Measurements from ENCODE around the gene SHISA2.
"Not testable (repeated sequence)": the region's sequence is repeated elsewhere in the genome, so short reads cannot be mapped to it uniquely, and the experiment has no call there.

Gene SHISA2

DNA sequence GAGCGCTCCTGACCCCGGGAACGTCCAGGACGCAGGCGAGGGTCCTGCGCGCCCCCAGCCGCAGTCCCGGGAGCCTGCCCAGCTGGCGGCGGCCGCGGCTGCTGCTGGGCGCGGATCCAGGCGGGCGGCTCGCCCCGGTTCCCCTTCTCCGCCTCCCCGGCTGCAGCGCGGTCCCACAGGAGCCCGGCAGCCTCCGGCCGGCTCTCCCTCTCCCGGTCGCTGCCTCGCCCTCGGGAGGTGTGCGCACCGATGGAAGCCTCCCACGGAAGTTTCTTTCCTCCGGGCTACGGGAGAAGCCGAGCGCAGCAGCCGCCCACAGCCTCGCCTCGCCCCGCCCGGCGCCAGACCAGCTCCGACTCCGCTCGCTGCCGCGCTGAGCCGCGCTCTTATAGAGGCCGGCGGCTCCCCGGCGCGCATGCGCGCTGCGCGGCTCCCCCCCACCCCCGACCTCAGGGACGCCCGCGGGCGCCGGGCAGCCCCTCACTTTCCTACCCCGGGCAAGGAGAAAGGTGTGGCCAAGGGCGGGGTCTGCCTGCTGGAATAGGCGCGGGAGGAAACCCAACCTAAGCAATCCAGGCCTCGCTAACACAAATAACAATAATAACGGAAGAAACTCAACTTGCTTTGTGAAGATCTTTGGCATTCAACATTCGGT is at the start of gene SHISA2:
Gene SHISA2 (minus strand): TSS at position 360 of the 655 bp plus-strand sequence. CDS start 1,041 bp downstream, outside the sequence.
- peak; percentile 6 for DNase-seq (ENCODE audit: low read depth)

DNA sequence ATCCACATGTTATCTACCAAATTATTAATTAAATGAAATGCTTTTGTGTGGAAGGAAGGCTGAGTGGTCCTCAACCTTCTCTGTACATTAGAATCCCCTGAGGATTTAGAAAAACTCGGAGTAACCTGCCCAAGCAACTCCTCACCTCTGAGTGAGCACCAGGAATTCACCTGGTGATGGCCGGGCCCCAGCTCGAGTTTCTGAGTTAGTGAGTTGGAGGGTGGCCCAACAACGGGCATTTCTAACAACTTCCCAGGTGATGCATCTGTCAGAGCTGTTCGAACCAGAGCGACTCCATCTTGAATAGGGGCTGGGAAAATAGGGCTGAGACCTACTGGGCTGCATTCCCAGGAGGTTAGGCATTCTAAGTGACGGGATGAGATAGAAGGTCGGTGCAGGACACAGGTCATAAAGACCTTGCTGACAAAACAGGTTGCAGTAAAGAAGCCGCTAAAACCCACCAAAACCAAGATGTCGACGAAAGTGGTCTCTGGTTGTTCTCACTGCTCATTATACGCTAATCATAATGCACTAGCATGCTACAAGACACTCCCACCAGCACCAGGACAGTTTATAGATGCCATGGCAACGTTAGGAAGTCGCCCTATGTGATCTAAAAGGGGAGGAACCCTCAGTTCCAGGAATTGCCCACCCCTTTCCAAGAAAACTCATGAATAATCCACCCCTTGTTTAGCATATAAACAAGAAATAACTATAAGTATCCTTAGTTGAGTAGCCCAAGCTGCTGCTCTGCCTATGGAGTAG is 44.2 kb upstream of the SHISA2 start:
- DNase-seq (ENCODE audit: low read depth): no peak

DNA sequence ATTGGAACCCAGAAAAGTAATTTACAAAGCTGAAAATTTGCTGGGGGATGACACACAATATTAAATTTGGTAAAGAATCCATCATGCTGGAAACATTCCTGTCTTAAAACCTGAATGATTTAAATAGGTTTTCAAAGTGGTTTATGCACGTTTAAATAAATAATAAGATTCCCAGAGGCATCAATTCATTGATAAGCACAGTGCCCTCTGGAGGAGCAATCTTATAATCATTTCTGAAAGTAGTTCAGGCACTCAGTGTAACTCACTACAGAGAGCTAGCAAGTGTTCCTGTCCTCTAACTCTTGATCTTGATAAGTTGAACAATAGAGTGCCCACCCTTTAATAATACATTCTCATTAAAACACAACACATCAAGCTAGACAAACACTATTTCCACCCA is 43.5 kb upstream of the SHISA2 start:
- no peak for DNase-seq (ENCODE audit: low read depth)

DNA sequence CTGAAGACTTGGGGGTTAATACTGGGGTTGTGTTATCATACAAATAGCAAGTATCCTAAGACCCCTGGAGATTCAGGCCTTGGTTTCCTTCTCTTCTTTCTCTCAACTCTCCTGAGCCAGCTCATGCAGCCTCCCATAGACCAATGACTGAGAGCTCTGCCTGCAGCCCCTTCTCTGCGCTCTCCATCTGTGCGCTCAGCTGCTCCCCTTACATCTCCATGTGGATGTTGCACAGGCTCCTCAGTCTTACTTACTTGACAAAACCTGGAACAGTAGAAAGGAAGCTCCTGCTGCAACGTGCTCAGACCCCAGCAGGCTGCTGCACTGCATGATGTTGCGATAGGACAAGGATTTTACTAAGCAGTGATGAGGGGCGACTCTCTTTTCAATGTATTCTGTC is 25.0 kb upstream of the SHISA2 start:
- not testable (repeated sequence) for DNase-seq (ENCODE audit: low read depth)

DNA sequence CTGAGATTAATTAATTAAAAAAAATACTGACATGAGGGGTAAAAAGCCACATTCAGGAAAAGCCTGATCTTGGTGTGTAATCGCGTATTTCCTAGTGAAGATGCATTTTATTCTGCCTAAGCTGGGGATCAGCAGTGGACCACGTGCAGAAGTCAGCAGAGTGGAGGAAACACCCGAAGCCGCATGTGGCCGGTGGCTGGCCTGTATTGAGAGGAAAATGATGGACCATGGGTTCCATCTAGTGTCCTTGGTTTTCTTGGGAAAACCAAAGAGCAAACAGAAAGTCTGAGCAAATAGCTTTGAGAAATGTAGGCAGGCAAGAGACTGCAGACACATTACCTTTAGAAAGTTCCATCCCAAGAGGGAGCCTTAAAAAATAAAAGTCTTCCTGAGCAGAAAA is 23.7 kb upstream of the SHISA2 start:
- no peak for DNase-seq (ENCODE audit: low read depth)

DNA sequence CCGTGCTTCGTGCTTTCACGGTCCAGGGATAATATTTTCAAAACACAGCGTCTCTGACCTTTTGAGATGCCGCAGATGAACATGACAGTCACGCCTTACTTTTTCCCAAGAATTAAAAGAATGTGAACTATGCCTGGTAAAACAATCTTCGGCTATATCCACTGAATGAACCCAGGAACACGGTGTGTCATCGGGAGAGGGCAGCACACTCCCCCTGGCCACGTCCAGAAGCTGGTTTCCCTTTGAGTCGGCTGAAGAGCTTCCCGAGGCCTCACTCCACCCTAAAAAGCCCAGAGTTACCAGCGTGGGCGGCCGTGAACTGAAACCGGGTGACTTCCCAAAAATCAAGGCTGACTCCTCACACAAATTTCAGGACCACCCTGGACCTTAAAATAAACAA is 22.9 kb upstream of the SHISA2 start:
- DNase-seq (ENCODE audit: low read depth): no peak

DNA sequence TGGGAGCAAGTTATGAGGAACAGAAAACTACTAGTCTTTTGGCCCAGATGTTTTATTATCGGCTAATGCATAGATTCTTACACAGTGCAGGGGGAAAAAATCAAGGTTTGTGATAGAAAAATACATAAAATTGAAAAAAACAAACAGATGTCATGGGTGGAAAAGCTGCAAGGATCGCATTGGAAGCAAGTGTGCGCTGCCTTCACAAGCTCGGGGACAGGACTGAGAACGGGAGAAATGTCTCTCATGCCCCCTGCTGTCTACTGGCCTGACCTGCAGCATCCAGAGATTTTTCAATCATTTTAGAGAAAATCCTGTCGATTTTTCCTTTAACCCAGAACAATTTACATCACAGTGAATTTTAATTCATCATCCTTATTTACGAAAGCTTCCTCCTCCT is 20.5 kb upstream of the SHISA2 start:
- DNase-seq (ENCODE audit: low read depth): not testable (repeated sequence)

DNA sequence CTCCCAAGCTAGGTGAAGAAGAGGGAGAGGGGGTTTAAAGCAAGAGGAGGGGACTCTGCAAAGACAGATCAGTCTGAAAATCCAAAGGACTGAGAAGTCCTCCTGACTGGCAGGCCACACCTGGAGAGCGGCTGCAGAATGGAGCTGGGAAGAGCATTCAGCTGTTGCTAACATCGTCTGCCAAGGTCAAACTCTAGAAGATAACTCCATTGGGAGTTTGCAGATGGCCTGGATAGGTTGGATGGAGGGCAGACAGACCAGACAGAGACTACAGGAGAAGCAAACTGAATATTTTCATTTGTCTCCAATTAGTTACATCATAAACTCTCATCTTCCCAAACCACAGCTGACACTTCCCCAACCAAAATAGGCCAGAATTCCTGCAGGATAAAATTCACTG is 19.9 kb upstream of the SHISA2 start:
- no peak for DNase-seq (ENCODE audit: low read depth)

DNA sequence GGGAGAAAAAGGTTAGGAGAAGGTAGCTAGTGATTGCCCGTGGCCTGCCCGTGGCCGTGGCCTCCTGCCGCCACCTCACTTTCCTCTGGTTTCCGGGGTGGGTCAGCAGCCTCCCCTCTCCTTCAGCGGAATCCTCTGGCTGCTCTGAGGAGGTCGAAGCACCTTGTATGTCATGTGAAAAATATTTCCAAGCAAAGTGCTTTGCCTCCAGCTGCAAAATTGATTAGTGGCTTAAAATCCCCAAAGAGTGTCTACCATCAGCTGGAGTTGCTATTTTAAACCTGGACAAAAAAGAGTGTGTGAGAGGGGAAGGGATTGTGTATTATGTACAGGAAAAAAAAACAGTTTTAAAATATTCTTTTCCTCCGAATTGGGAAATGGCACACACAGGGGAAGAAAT is 17.8 kb upstream of the SHISA2 start:
- DNase-seq (ENCODE audit: low read depth): not testable (repeated sequence)

DNA sequence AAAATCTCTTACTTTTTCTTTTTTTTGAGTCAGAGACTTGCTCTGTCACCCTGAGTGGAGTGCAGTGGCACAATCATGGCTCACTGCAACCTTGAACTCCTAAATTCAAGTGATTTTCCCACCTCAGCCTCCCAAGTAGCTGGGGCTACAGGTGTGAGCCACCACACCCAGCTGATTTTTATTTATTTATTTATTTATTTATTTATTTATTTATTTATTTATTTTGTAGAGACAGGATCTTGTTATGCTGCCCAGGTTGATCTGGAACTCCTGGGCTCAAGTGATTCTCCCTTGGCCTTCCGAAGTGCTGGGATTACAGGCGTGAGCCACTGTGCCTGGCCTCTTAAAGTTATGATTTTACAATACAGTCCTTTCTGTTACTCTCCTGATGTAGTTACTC is 16.6 kb upstream of the SHISA2 start:
- DNase-seq (ENCODE audit: low read depth): not testable (repeated sequence)

DNA sequence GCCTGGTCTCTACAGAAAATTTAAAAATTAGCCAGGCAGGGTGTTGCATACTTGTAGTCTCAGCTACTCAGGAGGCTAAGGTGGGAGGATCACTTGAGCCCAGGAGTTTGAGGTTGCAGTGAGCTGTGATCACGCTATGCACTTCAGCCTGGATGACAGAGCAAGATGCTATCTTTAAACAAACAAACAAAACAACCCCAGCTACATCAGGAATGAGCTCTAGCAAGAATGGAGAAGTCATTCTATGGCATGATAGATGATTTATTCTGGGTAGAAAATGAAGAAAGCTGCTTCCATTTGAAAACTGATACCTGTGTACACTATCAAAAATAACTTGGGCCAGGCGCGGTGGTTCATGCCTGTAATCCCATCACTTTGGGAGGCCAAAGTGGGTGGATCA is 15.8 kb upstream of the SHISA2 start:
- DNase-seq (ENCODE audit: low read depth): no peak

DNA sequence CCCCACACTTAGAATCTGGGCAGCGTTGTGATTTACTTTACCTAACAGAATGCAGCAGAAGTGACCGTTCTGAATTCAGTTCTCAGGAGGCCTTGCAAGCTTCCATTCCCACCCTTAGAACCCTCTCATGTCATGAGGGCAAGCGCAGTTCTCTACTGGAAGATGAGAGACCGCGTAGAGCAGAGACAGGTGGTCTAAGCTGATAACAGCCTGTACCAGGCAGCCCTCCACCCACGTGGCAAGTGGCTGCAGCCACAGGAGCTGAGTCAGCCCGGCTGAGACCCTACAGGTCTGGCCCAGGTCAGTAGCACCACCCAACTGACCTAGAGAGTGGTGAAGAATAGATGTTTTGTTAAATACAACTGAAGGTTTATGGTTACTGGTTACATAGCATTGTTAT is 14.7 kb upstream of the SHISA2 start:
- not testable (repeated sequence) for DNase-seq (ENCODE audit: low read depth)

DNA sequence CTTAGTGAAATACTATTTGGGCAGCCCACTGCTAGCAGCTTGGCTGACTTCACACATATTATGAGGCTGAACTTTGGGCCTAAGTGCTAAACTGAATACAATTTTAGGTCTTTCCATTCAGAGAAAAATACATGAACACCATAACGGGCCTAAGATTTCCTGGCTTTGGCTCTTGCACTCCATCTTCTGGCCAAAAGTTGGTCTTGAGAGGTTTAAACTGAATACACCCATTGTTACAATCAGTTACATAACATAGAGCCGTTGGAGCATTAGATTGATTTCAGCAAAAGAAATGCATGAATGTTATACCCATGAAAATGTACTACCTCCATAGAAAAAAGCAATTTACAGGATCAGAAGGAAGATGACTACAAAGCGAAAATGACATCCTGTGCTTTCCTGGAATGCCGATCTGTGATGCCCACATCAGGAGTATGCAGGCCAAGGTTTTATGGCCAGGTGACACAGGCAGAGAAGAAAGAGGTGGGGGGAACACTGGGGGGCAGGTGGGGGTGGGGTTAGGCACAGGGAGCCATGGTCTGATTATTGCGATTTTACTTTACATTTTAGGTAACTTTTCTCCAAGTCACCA is 11.1 kb upstream of the SHISA2 start:
- peak; percentile 42 for DNase-seq (ENCODE audit: low read depth)

DNA sequence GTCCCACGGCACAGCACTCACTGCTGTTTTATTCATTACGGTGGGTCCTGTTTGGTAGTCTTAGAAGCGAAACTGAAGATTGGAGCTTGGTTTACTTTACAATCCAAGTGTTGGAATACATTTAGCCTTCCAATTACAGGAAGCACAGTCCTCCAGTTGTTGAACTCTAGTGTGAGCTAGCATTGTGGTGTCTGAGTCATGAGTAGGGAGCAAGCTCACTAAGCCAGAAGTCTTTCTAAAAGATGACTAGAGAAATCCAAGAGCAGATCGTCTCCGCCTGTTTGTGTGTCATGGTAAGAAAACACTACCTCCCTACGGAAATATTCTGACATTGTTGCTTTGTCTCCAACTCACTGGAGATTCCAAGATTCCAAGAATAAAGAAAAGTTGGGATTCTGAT is 10.1 kb upstream of the SHISA2 start:
- DNase-seq (ENCODE audit: low read depth): peak; percentile 30

DNA sequence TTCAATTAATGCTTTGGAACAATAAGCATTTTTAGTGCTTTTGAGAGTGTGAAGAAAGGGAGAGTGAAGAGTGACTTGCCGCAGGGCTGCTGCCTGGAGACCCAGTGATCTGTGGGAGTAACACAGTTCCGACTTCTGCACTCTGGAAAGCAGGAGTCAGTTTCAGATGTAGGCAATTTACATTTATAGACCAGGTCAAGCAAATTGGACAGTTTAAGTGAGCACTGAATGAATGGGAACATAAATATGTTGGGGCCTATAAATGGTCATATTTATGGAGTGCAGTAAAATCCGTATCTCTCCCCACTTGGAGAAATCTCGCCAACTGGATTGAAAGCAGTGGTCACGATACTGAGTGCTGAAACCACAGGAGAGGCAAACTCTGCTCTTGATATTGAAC is 9.4 kb upstream of the SHISA2 start:
- DNase-seq (ENCODE audit: low read depth): no peak

DNA sequence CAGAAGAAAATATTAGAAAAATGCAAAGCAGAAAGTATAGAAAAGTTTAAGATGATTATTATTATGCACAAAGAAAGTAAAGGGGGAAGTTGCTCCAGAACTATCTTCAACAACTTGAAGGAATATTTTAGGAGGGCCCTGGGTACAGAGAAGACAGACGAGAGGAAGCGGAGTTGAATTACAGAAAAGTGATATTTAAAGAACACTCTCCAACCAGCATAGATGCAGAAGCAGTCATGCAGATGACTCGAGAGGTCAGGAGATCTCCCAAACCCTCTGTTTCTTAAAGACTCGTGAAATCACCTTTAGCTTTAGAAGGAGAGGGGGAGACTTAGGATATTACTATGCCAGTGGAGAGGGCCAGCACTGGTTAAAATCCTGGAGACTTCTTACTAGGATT is 8.5 kb upstream of the SHISA2 start:
- no peak for DNase-seq (ENCODE audit: low read depth)

DNA sequence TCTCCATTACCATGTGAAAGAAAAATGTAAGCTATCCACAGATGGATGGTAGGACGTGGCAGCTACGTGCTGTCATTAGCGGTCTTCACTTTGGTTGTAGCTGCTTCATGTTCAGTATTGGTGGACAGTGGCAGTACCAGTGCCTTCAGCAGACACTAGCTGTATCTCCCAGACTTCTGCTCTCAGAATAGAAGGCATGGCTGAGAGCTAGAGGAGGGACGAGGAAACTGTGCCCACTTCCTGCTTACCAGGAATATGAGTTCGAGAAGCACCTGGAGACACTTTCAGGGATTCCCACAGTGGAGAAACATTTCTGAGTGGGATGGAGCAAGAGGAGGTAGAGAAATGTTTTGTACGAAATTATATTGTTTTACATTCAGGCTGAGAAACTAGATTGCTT is 6.9 kb upstream of the SHISA2 start:
- no peak for DNase-seq (ENCODE audit: low read depth)

DNA sequence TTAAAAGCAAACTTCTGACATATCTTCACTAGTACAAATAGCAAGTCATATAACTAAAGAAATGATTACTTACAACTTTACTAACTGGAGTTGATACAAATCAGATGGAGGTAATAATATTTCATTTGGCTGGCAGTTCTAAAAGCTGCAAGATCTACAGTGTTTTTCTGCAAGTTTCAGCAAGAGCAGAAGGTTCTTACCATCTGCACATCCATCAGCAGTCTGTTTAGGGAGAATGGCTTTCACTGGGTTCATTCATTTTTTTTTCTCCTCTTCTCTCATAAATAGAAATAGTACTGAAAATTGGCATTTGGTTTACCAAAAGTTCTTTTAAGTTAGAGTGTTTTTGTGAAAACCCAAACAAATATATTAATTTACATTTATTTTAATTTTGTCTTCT is 3.1 kb upstream of the SHISA2 start:
- DNase-seq (ENCODE audit: low read depth): no peak

DNA sequence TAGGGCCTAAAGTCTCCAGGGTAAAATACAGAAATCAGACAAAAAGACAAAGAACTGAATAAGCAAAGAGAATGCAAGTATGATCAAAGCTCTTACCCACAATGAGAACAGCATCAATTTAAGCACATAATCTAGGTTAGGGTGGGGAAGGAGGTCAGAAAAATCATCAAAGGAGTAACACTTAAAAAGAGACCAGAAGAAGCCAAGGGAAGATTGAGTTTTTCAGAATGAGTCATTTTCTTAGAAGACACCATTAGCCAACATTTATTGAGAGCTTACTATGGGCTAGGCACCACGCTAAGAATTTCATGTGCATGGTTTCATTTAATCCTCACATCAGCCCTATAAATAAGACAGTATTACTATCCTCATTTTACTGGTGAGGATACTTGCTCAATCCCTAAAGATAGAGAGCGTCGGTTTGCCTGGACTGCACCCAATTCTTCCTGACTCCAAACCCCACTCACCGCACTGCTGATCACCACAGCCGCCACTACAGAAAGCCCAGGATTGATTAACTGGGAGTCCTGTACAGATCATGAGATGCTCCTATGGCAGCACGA is 1.7 kb upstream of the SHISA2 start:
- DNase-seq (ENCODE audit: low read depth): no peak

DNA sequence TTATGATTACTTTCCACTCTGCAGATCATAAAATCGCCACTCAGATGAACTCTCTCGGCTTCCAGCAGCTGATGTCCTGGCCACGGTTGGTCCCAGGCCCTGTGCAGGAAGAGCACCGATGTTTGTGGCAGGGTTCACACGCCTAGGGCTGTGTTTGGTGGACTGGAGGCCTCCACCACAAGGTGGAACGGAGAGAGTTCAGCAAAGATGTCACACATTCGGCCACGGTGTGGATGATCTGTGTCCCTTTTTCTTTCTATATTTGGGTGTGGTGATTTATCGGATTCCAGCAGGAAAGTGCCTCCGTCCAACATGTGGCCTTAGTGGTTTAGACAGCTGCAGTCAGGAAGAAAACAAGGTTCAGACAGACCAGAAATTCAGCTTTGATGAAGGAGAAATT is 521 bp upstream of the SHISA2 start:
- DNase-seq (ENCODE audit: low read depth): no peak

DNA sequence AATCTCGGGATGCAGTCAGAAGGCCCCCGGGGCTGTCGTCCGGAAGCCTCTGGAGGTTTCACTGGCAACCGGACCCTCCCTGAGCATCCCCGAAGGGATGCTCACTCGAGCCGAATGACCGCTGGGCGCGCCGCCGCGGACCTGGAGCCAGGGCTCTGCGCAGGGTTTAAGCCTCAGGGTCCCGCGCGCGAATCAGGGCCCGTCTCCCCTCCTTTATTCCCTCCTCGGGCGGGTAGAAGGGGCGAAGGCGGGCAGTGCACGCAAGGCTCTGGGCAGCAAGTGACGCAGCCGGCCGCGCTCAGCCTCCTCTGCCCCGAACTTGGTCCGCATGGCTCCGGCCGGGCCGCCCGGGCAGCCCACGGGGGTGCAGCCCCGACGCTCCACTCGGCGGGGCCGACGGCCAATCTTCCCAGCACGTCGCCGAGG is 572 bp downstream of the SHISA2 start:
- no peak for DNase-seq (ENCODE audit: low read depth)

DNA sequence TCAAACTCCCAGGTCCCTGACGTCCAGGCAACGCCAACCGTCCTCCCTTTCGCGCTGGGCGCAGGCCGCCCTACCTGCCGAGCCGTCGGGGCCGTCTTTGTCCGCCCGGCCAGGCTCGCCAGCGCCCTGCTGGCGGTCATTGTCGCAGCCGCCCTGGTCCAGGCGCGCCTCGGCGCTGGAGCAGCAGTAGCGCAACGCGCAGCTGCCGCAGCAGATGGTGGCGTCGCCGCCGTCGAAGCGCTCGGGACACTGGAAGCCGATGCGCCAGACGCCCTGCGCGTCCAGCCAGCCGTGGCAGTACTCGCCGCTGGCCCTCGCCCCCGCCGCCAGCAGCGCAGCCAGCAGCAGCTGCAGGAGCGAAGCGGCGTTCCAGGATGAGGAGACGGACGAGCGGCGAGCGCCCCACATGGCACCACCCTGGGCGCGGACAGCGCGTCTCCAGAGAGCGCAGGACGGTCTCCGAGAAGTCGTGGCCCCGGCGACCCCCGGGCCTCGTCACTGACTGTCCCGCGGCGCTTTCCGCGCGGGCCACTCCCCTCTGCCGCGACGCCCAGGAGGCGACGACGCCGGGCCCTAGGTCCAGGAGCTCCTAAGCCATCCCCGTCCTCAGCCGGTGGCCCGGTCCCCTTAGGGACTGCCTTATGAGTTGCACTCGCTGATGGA is 1.1 kb downstream of the SHISA2 start:
- DNase-seq (ENCODE audit: low read depth): no peak

DNA sequence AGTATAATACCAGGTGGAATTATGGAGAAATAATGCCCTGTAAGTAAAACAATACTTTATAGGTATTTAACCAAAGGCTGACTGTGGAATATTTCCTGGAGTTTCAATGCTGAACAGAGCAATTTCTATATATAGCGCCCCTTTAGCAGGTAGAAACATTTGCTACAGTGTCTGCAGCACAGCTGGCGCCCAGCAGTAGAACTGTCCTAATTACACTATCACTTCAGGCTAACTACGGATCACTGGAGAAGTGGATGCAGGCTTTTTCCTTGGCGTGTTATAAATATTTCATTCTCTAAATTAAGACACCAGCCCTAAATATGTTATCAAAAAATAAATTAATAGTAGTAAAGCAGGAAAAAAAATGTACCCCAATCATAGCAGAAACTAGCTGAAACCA is 3.1 kb downstream of the SHISA2 start:
- DNase-seq (ENCODE audit: low read depth): no peak

All from fibroblast of the conjunctiva (primary cell).